ENCODE measurements around the gene ADISSP.

ADISSP gene

DNA sequence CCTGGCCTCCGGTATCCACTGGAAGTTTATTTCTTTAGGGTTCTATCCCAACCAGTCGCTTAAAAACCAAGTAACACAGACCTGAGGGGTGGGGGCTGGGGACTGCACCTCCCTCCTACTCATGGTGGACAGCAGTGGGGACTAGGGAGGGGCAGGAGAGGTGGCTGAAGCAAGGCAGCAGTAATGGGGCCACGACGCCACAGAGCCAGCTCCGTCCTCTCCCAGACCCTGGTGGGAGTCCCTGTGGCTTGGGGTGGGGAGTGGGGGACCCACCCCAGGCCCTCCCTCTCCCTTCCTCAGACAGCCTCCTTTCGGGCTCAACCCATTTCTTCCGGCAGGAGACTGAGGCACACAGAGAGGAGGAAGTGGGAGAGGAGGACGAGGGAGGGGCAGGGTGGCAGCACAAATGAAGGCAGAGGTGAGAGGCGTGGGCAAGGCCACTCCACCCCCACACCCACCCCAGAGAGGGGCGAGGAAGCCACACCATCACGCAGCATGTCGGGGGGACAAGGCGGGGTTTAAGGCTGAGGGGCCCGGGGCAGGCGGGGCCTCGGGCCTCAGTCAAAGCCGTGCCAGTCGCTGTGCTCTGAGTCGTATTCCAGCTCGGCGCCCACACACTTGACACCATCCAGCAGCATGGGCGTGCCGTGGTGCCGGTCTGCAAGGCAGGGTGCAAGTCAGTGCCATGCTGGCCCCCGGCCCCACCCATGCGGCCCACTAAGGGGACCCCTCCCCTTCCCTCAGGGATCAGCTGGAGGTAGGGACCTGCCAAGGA, 13.9 kb downstream of the ADISSP start:
- TF ChIP-seq, protein P1, sequence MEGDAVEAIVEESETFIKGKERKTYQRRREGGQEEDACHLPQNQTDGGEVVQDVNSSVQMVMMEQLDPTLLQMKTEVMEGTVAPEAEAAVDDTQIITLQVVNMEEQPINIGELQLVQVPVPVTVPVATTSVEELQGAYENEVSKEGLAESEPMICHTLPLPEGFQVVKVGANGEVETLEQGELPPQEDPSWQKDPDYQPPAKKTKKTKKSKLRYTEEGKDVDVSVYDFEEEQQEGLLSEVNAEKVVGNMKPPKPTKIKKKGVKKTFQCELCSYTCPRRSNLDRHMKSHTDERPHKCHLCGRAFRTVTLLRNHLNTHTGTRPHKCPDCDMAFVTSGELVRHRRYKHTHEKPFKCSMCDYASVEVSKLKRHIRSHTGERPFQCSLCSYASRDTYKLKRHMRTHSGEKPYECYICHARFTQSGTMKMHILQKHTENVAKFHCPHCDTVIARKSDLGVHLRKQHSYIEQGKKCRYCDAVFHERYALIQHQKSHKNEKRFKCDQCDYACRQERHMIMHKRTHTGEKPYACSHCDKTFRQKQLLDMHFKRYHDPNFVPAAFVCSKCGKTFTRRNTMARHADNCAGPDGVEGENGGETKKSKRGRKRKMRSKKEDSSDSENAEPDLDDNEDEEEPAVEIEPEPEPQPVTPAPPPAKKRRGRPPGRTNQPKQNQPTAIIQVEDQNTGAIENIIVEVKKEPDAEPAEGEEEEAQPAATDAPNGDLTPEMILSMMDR (IDR thresholded peaks at IDR 0.05; ENCODE audit: insufficient read depth, low read depth, low read length, missing control alignments), result no peak
- H3K4me3 ChIP-seq (ENCODE audit: low read depth, low read length), result no peak overlapping the region
- DNase-seq (ENCODE audit: low read depth), result no peak

DNA sequence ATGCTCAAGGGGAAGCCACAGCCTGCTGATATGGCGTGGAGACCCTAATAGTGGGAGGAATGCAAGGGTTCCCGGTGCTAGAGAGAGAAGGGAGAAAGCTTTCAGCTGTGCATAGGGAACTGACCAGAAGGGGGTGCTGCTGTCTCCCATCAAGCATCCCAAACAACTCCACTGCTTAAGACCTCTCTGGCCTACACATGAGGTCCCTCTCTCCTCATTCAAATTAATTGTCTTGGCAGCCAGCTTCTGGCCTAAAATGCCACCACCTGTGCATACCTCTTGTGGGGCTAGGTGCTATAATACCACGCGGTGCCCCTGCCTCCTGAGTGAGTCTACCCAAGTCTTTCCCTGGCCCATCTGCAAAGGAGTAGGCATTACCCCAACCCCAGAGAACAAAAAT, 14.5 kb downstream of the ADISSP start:
- TF ChIP-seq, protein P1 (IDR thresholded peaks at IDR 0.05; ENCODE audit: insufficient read depth, low read depth, low read length, missing control alignments), result peak; percentile 80
- no peak overlapping the region for H3K4me3 ChIP-seq (ENCODE audit: low read depth, low read length)
- peak; percentile 73 for DNase-seq (ENCODE audit: low read depth)

DNA sequence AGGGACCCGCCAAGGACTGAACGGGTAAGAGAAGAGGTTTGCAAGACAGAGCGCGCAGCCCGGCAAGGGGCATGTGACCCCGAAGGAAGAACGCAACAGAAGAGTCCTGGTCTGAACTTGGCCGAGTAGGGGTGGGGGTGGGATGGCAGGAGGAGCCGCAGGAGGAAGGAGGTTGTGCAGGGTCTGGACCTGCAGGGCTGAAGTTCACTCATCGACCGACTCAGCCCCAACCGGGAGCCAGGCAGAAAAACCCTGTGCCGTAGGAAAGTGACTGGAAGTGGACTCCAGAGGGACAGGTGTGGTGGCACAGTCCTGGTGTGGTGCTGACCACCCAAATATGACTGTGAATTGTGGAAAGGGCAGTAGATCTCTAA, 15.2 kb downstream of the ADISSP start:
- TF ChIP-seq, protein P1 (IDR thresholded peaks at IDR 0.05; ENCODE audit: insufficient read depth, low read depth, low read length, missing control alignments), result no peak
- no peak overlapping the region for H3K4me3 ChIP-seq (ENCODE audit: low read depth, low read length)
- DNase-seq (ENCODE audit: low read depth), result no peak

DNA sequence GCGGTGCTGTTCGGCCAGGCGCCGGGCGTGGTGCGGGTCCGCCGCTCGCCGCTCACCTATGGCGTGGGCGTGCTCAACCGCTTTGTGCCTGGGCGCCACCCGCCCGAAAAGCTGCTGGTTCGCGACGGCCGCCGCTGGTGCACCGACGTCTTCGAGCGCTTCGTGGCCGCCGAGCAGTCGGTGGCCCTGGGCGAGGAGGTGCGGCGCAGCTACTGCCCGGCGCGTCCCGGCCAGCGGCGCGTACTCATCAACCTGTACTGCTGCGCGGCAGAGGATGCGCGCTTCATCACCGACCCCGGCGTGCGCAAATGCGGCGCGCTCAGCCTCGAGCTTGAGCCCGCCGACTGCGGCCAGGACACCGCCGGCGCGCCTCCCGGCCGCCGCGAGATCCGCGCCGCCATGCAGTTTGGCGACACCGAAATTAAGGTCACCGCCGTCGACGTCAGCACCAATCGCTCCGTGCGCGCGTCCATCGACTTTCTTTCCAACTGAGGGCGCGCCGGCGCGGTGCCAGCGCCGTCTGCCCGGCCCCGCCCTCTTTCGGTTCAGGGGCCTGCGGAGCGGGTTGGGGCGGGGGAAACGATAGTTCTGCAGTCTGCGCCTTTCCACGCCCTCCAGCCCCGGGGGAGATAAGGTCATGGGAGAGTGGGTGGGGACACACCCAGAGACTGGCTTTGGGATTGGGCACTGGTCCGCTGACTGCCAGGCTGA, 15.7 kb downstream of the ADISSP start:
- TF ChIP-seq, protein P1 (IDR thresholded peaks at IDR 0.05; ENCODE audit: insufficient read depth, low read depth, low read length, missing control alignments), result no peak
- no peak overlapping the region for H3K4me3 ChIP-seq (ENCODE audit: low read depth, low read length)
- peak; percentile 62 for DNase-seq (ENCODE audit: low read depth)

DNA sequence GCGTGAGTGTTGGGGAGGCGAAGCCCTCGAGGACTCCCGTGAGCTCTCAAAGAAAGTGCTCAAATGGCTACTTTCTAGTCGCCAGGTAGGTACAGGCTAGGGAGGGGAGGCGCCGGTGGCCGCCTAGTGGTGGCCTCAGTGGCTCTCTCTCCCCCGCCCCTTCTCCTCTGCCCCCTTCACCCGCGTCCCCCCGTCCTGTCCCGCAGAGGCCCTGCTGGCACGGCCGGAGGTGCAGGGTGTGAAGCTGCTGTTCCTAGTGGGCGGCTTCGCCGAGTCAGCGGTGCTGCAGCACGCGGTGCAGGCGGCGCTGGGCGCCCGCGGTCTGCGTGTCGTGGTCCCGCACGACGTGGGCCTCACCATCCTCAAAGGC, 16.3 kb downstream of the ADISSP start:
- TF ChIP-seq, protein P1 (IDR thresholded peaks at IDR 0.05; ENCODE audit: insufficient read depth, low read depth, low read length, missing control alignments), result no peak
- H3K4me3 ChIP-seq (ENCODE audit: low read depth, low read length), result no peak overlapping the region
- DNase-seq (ENCODE audit: low read depth), result no peak

DNA sequence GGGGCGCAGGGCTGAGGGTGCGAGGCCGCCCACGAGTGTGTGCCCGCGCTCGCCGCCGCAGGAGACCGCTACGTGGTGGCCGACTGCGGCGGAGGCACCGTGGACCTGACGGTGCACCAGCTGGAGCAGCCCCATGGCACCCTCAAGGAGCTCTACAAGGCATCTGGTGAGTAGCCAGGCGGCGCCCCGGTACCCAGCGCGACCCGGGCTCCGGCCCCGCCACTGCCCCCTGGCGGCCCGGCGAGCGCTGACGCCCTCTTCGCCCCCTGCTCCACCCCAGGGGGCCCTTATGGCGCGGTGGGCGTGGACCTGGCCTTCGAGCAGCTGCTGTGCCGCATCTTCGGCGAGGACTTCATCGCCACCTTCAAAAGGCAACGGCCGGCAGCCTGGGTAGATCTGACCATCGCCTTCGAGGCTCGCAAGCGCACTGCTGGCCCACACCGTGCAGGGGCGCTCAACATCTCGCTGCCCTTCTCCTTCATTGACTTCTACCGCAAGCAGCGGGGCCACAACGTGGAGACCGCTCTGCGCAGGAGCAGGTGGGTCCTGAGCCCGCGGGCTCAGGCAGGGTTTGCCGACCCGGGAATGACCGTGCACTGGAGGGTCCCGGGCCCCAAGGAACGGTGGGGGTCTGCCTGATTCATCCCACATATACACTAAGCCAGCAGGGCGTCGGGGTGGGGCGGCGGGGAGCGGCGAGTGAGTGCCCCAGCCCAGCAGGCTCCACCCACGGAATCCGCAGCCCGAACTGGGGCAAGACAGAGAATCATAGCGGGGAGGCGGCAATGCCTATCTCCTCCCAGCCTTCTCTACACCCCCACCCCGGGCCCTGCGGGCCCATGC, 17.6 kb downstream of the ADISSP start:
- TF ChIP-seq, protein P1 (IDR thresholded peaks at IDR 0.05; ENCODE audit: insufficient read depth, low read depth, low read length, missing control alignments), result peak; percentile 47
- DNase-seq (ENCODE audit: low read depth), result peak; percentile 35
- no peak overlapping the region for H3K4me3 ChIP-seq (ENCODE audit: low read depth, low read length)
